Esophagus squamous epithelium (tissue), 5 donors: ENCODE data around the gene PLEKHA6. TPM values are rescaled to one million over a fixed set of nuclear protein-coding genes. Genes with fewer than 3 reads are reported as not detected.

Experiments
- DNase-seq: peaks from one replicate; lab custom pipeline; 2025; lab: John Stamatoyannopoulos, UW
- H3K27ac ChIP-seq, 4 donors: fragments of 200-600 bp; sonication (generic); one replicate each; pipeline ENCODE4 v1.5.1; 2016 to 2019; ENCODE audit warnings: mild to moderate bottlenecking in 1 of 4
- H3K27me3 ChIP-seq, 4 donors: fragments of 200-600 bp; sonication (generic); 1 replicate in 3 of 4; 2 replicates in 1 of 4; pipeline versions ENCODE4 v1.5.1 to v1.6.0; 2017 to 2021; ENCODE audit warnings: antibody characterized with exemption in 1 of 4
- H3K36me3 ChIP-seq, 3 donors: fragments of 200-600 bp; sonication (generic); one replicate each; pipeline ENCODE4 v1.5.1; 2016 to 2019
- H3K4me1 ChIP-seq, 3 donors: fragments of 200-600 bp; sonication (generic); one replicate each; pipeline ENCODE4 v1.5.1; 2017 to 2019
- H3K4me3 ChIP-seq, 4 donors: fragments of 200-600 bp; sonication (generic); 1 replicate in 3 of 4; 2 replicates in 1 of 4; pipeline ENCODE4 v1.5.1; 2016 to 2019; ENCODE audit warnings: mild to moderate bottlenecking in 2 of 4, moderate library complexity in 1 of 4
- H3K9me3 ChIP-seq, 3 donors: fragments of 200-600 bp; sonication (generic); one replicate each; pipeline ENCODE4 v1.5.1; 2016 to 2019
- POLR2A ChIP-seq, 4 donors: fragments of 450-650 bp; IDR thresholded peaks; one replicate each; pipeline ENCODE4 v1.6.1; 2017; ENCODE audit warnings: antibody characterized with exemption in 4 of 4, mild to moderate bottlenecking in 4 of 4, moderate library complexity in 3 of 4
- WGBS, 2 donors: methylation state at CpG; one replicate each; pipeline ENCODE4 v1.1.5; 2018; 5-methylcytosine and 5-hydroxymethylcytosine counted together
- intact Hi-C: fragments of 100-400 bp; cut with DNase I; formaldehyde crosslinking; loops from one replicate; pipeline ENCODE4 v1.15.0; 2022
- total RNA-seq, 4 donors: library from RNA; depleted of rRNA; stranded (reverse); fragments of >200 nt; gene quantifications; one replicate each; pipeline ENCODE4 v1.1.0, GENCODE V29; 2016
- TF ChIP-seq, protein P1 (sequence below), 6 experiments: fragments of 450-650 bp in 4 of 6; fragments of 200-600 bp in 2 of 6; sonication (generic) in 2 of 6; IDR thresholded peaks; one replicate each; pipeline ENCODE4 v1.5.1; 2016 to 2019; ENCODE audit warnings: antibody characterized with exemption in 6 of 6, mild to moderate bottlenecking in 4 of 6, moderate library complexity in 4 of 6
- donor health status: DM: yes; HTN: yes; CAD: no.

PLEKHA6 gene
- total RNA-seq, 4 donors from 2014 or later: 7.4 to 40.6 (median 18.3) TPM

DNA sequence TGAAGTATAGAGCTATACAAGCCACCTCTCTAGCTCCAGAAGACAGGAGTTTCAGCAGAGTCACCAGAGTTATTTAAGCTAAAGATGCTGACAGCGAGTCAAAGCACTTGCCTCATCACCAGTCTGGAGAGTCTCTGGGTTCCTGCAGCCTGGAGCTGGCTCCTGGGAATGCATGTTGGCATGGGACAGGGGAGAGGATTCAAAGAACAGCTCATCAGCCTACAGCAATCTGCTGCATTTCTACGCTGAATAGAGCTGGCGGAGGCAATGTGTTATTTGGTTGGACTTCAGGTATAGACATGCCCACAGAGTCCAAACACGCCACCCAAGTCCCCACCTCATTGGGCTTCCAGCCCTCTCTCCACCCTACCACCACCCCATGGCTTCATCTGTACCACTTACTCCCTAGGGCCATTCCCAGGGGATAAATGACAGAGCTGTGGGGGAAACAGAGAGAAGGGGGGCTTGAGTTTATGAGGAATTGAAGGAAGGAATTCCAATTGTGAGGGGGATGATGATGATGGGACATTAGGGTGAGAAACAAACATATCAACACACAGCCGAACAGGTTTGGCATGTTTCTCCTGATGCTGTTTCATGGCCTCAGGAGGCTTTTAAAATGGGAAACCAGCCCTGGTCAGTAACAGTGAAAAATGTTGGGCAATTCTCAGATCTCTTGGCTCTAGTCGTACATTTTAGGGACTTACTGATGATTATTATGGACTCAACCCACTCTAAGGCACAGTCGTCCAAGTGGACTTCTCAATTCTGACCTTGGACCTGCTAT is 58.4 kb downstream of the PLEKHA6 start:
- intact Hi-C loops: no loop called here

GRCh38 chr1:204299814-204300365 is 59.8 kb downstream of the PLEKHA6 start:
- Histone ChIP-seq H3K27me3 (peaks cover 0 to 6% (median 0%) of the 10 kb centered on the region in 4 donors), H3K36me3 (no peaks in the 10 kb centered on the region), H3K27ac (peak overlapping the region in 1 of 4 donors; percentile 30), H3K9me3 (no peaks in the 10 kb centered on the region), H3K4me1 (peaks cover 16 to 80% (median 35%) of the 10 kb centered on the region in 3 donors), H3K4me3 (no peak overlapping the region)
- 77 to 92% methylated on average over 1 to 3 of the region's 3 CpGs for WGBS, 2 donors
- TF ChIP-seq POLR2A (IDR thresholded peaks at IDR 0.05): no peak
- TF ChIP-seq, protein P1, sequence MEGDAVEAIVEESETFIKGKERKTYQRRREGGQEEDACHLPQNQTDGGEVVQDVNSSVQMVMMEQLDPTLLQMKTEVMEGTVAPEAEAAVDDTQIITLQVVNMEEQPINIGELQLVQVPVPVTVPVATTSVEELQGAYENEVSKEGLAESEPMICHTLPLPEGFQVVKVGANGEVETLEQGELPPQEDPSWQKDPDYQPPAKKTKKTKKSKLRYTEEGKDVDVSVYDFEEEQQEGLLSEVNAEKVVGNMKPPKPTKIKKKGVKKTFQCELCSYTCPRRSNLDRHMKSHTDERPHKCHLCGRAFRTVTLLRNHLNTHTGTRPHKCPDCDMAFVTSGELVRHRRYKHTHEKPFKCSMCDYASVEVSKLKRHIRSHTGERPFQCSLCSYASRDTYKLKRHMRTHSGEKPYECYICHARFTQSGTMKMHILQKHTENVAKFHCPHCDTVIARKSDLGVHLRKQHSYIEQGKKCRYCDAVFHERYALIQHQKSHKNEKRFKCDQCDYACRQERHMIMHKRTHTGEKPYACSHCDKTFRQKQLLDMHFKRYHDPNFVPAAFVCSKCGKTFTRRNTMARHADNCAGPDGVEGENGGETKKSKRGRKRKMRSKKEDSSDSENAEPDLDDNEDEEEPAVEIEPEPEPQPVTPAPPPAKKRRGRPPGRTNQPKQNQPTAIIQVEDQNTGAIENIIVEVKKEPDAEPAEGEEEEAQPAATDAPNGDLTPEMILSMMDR (IDR thresholded peaks at IDR 0.05): no peak
- DNase-seq: no peak
- intact Hi-C loops: no loop called here

More for the DNA sequence above, 58.4 kb downstream of the PLEKHA6 start:
- Histone ChIP-seq H3K36me3 (no peaks in the 10 kb centered on the region), H3K27me3 (peaks cover 0 to 1% (median 0%) of the 10 kb centered on the region in 4 donors), H3K4me3 (no peak overlapping the region), H3K4me1 (peaks cover 6 to 65% (median 22%) of the 10 kb centered on the region in 3 donors), H3K9me3 (no peaks in the 10 kb centered on the region), H3K27ac (peak overlapping the region; percentile 63 to 78 (median 70))
- no peak for DNase-seq
- WGBS, 2 donors: 34 to 50% methylated on average over 6 to 7 of the region's 7 CpGs
- no peak for TF ChIP-seq POLR2A (IDR thresholded peaks at IDR 0.05)
- TF ChIP-seq, protein P1 (IDR thresholded peaks at IDR 0.05): no peak

- WGBS, 2 donors: 49 to 56% methylated on average over 5 to 6 of the region's 7 CpGs
- no peak for DNase-seq
- Histone ChIP-seq H3K4me3 (no peak overlapping the region), H3K9me3 (no peaks in the 10 kb centered on the region), H3K4me1 (peaks cover 16 to 88% (median 43%) of the 10 kb centered on the region in 3 donors), H3K27ac (peak overlapping the region in 3 of 4 donors; percentile 46 to 85 (median 63)), H3K27me3 (peaks cover 0 to 23% (median 0%) of the 10 kb centered on the region in 4 donors), H3K36me3 (no peaks in the 10 kb centered on the region)
- TF ChIP-seq, protein P1 (IDR thresholded peaks at IDR 0.05): no peak
- no peak for TF ChIP-seq POLR2A (IDR thresholded peaks at IDR 0.05)
- intact Hi-C loops: no loop called here
These were observed 63.2 kb downstream of the PLEKHA6 start for GRCh38 chr1:204296431-204296988.

- 62 to 83% methylated on average over 9 to 10 of the region's 10 CpGs for WGBS, 2 donors
- H3K4me1 ChIP-seq: peaks cover 14 to 80% (median 35%) of the 10 kb centered on the region in 3 donors
- no peaks in the 10 kb centered on the region for H3K9me3 ChIP-seq
- H3K27ac ChIP-seq: peak overlapping the region; percentile 33 to 85 (median 52)
- H3K4me3 ChIP-seq: no peak overlapping the region
- H3K36me3 ChIP-seq: no peaks in the 10 kb centered on the region
- intact Hi-C loops: no loop called here
- no peak for DNase-seq
- TF ChIP-seq, protein P1 (IDR thresholded peaks at IDR 0.05): no peak
- TF ChIP-seq POLR2A (IDR thresholded peaks at IDR 0.05): no peak
- H3K27me3 ChIP-seq: peaks cover 0 to 23% (median 0%) of the 10 kb centered on the region in 4 donors
These were observed 64.1 kb downstream of the PLEKHA6 start for GRCh38 chr1:204295671-204296070.
